Upper lobe of left lung (tissue), 6 donors: ENCODE data around the gene PCCA. TPM values are rescaled to one million over a fixed set of nuclear protein-coding genes. Genes with fewer than 3 reads are reported as not detected.

Source experiments
- ATAC-seq, 2 donors: fragments of 200-7000 bp; cut with Tn5 transposase; one replicate each; pipeline ENCODE4 v1.9.1; 2022; ENCODE audit warnings: mild to moderate bottlenecking in 2 of 2, moderate library complexity in 2 of 2; ENCODE audit not compliant: low FRiP score in 2 of 2
- DNase-seq, 2 donors: peaks; one replicate each; pipeline ENCODE4 v3.0.0-alpha.2; 2019 to 2020
- H3K27ac ChIP-seq, 4 donors: fragments of 200-600 bp; sonication (generic); one replicate each; pipeline ENCODE4 v1.5.1; 2016 to 2019
- H3K27me3 ChIP-seq, 4 donors: fragments of 200-600 bp; sonication (generic); one replicate each; pipeline ENCODE4 v1.5.1; 2017 to 2019
- H3K36me3 ChIP-seq, 4 donors: fragments of 200-600 bp; sonication (generic); one replicate each; pipeline ENCODE4 v1.5.1; 2016 to 2019
- H3K4me1 ChIP-seq, 4 donors: fragments of 200-600 bp; sonication (generic); one replicate each; pipeline ENCODE4 v1.5.1; 2018 to 2019
- H3K4me3 ChIP-seq, 4 donors: fragments of 200-600 bp; sonication (generic); one replicate each; pipeline ENCODE4 v1.5.1; 2017 to 2019; ENCODE audit warnings: mild to moderate bottlenecking in 2 of 4, moderate library complexity in 1 of 4
- H3K9me3 ChIP-seq, 4 donors: fragments of 200-600 bp; sonication (generic); one replicate each; pipeline ENCODE4 v1.5.1; 2018 to 2019
- EP300 ChIP-seq, 4 donors: sonication (generic); formaldehyde crosslinking; IDR thresholded peaks; one replicate each; pipeline ENCODE4 v1.5.1; 2017; ENCODE audit warnings: antibody characterized with exemption in 4 of 4, control low read depth in 2 of 4
- POLR2A ChIP-seq, 4 donors: fragments of 450-650 bp; IDR thresholded peaks; one replicate each; pipeline ENCODE4 v1.5.1; 2016 to 2017; ENCODE audit warnings: antibody characterized with exemption in 4 of 4, mild to moderate bottlenecking in 2 of 4
- POLR2AphosphoS5 ChIP-seq, 2 donors: sonication (generic); formaldehyde crosslinking; IDR thresholded peaks; one replicate each; pipeline ENCODE4 v1.5.1; 2017; ENCODE audit warnings: antibody characterized with exemption in 2 of 2
- whole genome bisulfite sequencing, 2 donors: methylation state at CpG; one replicate each; pipeline ENCODE4 v1.1.5; 2017 to 2018; 5-methylcytosine and 5-hydroxymethylcytosine counted together
- total RNA-seq, 6 donors: library from RNA; depleted of rRNA in 4 of 6; stranded (reverse); fragments of >200 nt in 4 of 6; gene quantifications; one replicate each; pipeline versions ENCODE4 v1.1.0 to v1.2.1, GENCODE V29; 2016 to 2021
- TF ChIP-seq, protein P1 (sequence below), 6 experiments: fragments of 450-650 bp in 4 of 6; fragments of 200-600 bp in 2 of 6; sonication (generic) in 2 of 6; IDR thresholded peaks; one replicate each; pipeline ENCODE4 v1.5.1; 2016 to 2019; ENCODE audit warnings: antibody characterized with exemption in 6 of 6
- donor health status: DM: no; HTN: no; CAD: no; lungs with moderate emphysema.
- donor health status: DM: no; HTN: yes; CAD: no; lungs with severe emphysema.

The PCCA gene
- total RNA-seq, 6 donors from 2014 or later, result 23.1 to 43.4 (median 30.0) TPM

DNA sequence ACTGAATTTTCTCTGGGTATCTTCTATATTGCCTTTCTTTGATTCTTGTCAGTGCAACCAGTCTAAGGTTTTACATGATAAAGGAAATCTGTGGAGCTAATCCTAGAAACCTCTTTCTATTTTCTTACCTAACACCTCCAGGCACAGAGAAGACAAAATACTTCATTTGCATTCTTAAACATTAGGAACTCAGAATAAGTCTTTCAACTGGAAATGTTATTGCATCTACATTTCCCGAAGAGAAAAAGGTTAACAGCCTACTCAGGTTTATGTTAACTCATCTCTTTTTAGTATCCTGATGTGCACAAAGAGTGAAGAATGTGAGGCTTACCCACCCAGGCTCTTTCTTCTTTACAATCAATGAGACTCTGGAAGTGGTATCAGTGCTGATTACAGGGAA, 106.7 kb downstream of the PCCA start:
- no peaks in the 10 kb centered on the region for H3K4me1 ChIP-seq
- H3K27ac ChIP-seq, result no peak overlapping the region
- H3K36me3 ChIP-seq, result no peaks in the 10 kb centered on the region
- no peak overlapping the region for H3K4me3 ChIP-seq
- WGBS, 2 donors, result 63 to 67% methylated on average over 1 of the region's 1 CpG
- TF ChIP-seq POLR2AphosphoS5 (IDR thresholded peaks at IDR 0.05), result no peak
- TF ChIP-seq POLR2A (IDR thresholded peaks at IDR 0.05), result no peak
- TF ChIP-seq EP300 (IDR thresholded peaks at IDR 0.05), result no peak
- TF ChIP-seq, protein P1, sequence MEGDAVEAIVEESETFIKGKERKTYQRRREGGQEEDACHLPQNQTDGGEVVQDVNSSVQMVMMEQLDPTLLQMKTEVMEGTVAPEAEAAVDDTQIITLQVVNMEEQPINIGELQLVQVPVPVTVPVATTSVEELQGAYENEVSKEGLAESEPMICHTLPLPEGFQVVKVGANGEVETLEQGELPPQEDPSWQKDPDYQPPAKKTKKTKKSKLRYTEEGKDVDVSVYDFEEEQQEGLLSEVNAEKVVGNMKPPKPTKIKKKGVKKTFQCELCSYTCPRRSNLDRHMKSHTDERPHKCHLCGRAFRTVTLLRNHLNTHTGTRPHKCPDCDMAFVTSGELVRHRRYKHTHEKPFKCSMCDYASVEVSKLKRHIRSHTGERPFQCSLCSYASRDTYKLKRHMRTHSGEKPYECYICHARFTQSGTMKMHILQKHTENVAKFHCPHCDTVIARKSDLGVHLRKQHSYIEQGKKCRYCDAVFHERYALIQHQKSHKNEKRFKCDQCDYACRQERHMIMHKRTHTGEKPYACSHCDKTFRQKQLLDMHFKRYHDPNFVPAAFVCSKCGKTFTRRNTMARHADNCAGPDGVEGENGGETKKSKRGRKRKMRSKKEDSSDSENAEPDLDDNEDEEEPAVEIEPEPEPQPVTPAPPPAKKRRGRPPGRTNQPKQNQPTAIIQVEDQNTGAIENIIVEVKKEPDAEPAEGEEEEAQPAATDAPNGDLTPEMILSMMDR (IDR thresholded peaks at IDR 0.05), result no peak
- no peaks in the 10 kb centered on the region for H3K27me3 ChIP-seq
- DNase-seq, result no peak
- no peak for ATAC-seq
- H3K9me3 ChIP-seq, result no peaks in the 10 kb centered on the region

DNA sequence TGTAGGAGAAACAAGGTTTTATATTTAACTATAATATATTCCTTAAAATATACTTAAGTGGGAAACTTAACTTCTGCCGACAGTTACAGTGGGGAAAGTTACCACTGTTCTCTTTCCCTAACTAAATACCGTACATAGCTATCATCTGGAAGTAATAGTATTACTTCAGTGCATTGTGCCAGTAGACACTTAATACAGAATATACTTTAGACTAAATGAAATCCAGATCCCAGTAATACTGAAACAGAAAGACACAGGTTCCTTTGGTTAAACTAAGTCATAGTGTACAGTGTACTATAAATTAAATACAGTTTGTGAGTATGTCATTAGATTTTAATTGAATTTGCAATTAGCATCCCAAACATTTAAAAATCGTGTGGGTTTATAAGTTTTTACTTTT, 107.5 kb downstream of the PCCA start:
- no peaks in the 10 kb centered on the region for H3K9me3 ChIP-seq
- DNase-seq (no peak), ATAC-seq (no peak)
- 86 to 91% methylated on average over 3 of the region's 3 CpGs for WGBS, 2 donors
- no peaks in the 10 kb centered on the region for H3K4me1 ChIP-seq
- no peak overlapping the region for H3K4me3 ChIP-seq
- no peak overlapping the region for H3K27ac ChIP-seq
- no peaks in the 10 kb centered on the region for H3K27me3 ChIP-seq
- TF ChIP-seq POLR2A (IDR thresholded peaks at IDR 0.05), result no peak
- TF ChIP-seq, protein P1 (IDR thresholded peaks at IDR 0.05), result no peak
- TF ChIP-seq POLR2AphosphoS5 (IDR thresholded peaks at IDR 0.05), result no peak
- TF ChIP-seq EP300 (IDR thresholded peaks at IDR 0.05), result no peak
- no peaks in the 10 kb centered on the region for H3K36me3 ChIP-seq

DNA sequence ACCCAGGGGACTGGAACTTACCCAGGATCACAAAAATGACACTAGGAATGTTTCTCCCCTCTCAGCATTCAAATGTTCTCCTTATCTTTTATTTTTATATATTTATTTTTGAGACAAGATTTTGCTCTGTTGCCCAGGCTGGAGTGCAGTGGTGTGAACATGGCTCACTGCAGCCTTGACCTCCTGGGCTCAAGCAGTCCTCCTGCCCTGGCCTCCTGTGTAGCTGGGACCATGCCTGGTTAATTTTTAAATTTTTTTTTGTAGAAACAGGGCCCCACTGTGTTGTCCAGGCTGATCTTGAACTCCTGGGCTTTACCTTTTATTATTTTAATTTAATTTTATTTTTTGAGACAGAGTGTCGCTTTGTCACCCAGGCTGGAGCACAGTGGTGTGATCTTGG, 108.2 kb downstream of the PCCA start:
- Histone ChIP-seq H3K4me1 (no peaks in the 10 kb centered on the region), H3K27me3 (no peaks in the 10 kb centered on the region), H3K27ac (no peak overlapping the region), H3K9me3 (no peaks in the 10 kb centered on the region), H3K36me3 (no peaks in the 10 kb centered on the region), H3K4me3 (no peak overlapping the region)
- TF ChIP-seq POLR2A (IDR thresholded peaks at IDR 0.05), result no peak
- no peak for TF ChIP-seq EP300 (IDR thresholded peaks at IDR 0.05)
- TF ChIP-seq POLR2AphosphoS5 (IDR thresholded peaks at IDR 0.05), result no peak
- TF ChIP-seq, protein P1 (IDR thresholded peaks at IDR 0.05), result no peak
- no peak for ATAC-seq
- DNase-seq, result no peak
- 100% methylated on average over 1 of the region's 1 CpG for WGBS, 2 donors

DNA sequence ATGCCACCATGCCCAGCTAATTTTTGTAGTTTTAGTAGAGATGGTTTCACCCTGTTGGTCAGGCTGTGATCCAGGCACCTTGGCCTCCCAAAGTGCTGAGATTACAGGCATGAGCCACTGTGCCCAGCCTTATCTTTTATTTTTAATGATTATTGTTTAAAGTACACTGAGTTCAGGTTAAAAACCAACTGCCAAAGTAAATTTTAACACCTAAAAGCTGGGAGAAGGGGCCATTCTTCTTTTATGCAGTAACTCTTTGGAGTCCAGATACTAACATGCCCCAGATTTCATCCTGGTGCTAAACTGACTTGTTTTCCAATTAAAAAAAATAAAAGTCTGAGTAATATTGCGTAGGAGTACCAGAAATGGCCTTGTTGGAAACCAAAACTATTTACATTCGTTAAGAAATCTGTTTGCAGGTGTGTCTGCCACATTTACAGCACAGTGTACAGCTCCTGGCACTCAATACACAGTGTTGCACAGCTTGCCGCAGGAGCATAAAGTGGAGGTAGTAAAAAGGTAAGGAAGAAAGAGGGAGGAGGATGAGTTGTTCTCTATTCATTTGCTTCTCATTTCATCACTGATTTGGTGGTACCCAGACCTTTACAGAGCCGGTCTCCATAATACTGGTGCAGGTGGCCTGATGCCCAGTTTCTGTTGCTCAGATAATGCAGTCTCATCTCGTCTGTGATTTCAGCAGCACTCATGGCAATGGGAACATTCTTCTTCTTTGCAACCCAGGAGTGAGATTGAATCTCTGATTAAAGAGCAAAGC, 108.9 kb downstream of the PCCA start:
- Histone ChIP-seq H3K9me3 (peaks cover 0 to 4% (median 0%) of the 10 kb centered on the region in 4 donors), H3K4me3 (no peak overlapping the region), H3K36me3 (no peaks in the 10 kb centered on the region), H3K27ac (no peak overlapping the region), H3K27me3 (no peaks in the 10 kb centered on the region), H3K4me1 (no peaks in the 10 kb centered on the region)
- DNase-seq (no peak), ATAC-seq (no peak)
- TF ChIP-seq, protein P1 (IDR thresholded peaks at IDR 0.05), result no peak
- TF ChIP-seq EP300 (IDR thresholded peaks at IDR 0.05) (no peak), POLR2A (IDR thresholded peaks at IDR 0.05) (no peak), POLR2AphosphoS5 (IDR thresholded peaks at IDR 0.05) (no peak)
- 70 to 73% methylated on average over 5 of the region's 5 CpGs for WGBS, 2 donors
